Uterus (tissue), 4 donors: ENCODE results near the gene TPM1. TPM values are rescaled to one million over a fixed set of nuclear protein-coding genes. Genes with fewer than 3 reads are reported as not detected.

ENCODE experiments used
- DNase-seq, 2 donors: peaks; one replicate each; pipeline ENCODE4 v3.0.0-alpha.2; 2019 to 2020
- H3K27ac ChIP-seq, 2 donors: fragments of 200-600 bp; sonication (generic); 1 replicate in 1 of 2; 2 replicates in 1 of 2; pipeline ENCODE4 v1.5.1; 2016 to 2018
- H3K27me3 ChIP-seq, 2 donors: fragments of 200-600 bp; sonication (generic); one replicate each; pipeline ENCODE4 v1.5.1; 2018 to 2019; ENCODE audit warnings: control low read depth in 1 of 2
- H3K36me3 ChIP-seq, 2 donors: fragments of 200-600 bp; sonication (generic); one replicate each; pipeline ENCODE4 v1.5.1; 2019; ENCODE audit warnings: control low read depth in 1 of 2
- H3K4me1 ChIP-seq, 2 donors: fragments of 200-600 bp; sonication (generic); one replicate each; pipeline ENCODE4 v1.5.1; 2018 to 2019; ENCODE audit warnings: control low read depth in 1 of 2
- H3K4me3 ChIP-seq, 2 donors: fragments of 200-600 bp; sonication (generic); 1 replicate in 1 of 2; 2 replicates in 1 of 2; pipeline ENCODE4 v1.5.1; 2018 to 2019; ENCODE audit warnings: mild to moderate bottlenecking in 1 of 2
- H3K9me3 ChIP-seq, 2 donors: fragments of 200-600 bp; sonication (generic); one replicate each; pipeline ENCODE4 v1.5.1; 2019; ENCODE audit warnings: control low read depth in 1 of 2
- POLR2A ChIP-seq, 2 donors: fragments of 450-650 bp; IDR thresholded peaks; one replicate each; pipeline ENCODE4 v1.6.1; 2016; ENCODE audit warnings: antibody characterized with exemption in 2 of 2, mild to moderate bottlenecking in 1 of 2, moderate library complexity in 1 of 2
- intact Hi-C: fragments of 100-400 bp; cut with DNase I; formaldehyde crosslinking; loops from one replicate; pipeline ENCODE4 v1.15.1; 2023; ENCODE audit warnings: low total_unique reads
- total RNA-seq, 4 donors: library from RNA; depleted of rRNA in 3 of 4; stranded (reverse); fragments of >200 nt in 3 of 4; gene quantifications; one replicate each; pipeline versions ENCODE4 v1.1.0 to v1.2.4, GENCODE V29; 2014 to 2023
- TF ChIP-seq, protein P1 (sequence below), 4 experiments: fragments of 200-600 bp in 2 of 4; fragments of 450-650 bp in 2 of 4; sonication (generic) in 2 of 4; IDR thresholded peaks; one replicate each; pipeline ENCODE4 v1.5.1; 2016 to 2019; ENCODE audit warnings: antibody characterized with exemption in 4 of 4, mild to moderate bottlenecking in 2 of 4, moderate library complexity in 1 of 4
- donor health status: DM: yes; HTN: yes; CAD: no.

TPM1 gene
- total RNA-seq, 4 donors from 2014 or later = 622 to 1,998 (median 1,003) TPM

DNA sequence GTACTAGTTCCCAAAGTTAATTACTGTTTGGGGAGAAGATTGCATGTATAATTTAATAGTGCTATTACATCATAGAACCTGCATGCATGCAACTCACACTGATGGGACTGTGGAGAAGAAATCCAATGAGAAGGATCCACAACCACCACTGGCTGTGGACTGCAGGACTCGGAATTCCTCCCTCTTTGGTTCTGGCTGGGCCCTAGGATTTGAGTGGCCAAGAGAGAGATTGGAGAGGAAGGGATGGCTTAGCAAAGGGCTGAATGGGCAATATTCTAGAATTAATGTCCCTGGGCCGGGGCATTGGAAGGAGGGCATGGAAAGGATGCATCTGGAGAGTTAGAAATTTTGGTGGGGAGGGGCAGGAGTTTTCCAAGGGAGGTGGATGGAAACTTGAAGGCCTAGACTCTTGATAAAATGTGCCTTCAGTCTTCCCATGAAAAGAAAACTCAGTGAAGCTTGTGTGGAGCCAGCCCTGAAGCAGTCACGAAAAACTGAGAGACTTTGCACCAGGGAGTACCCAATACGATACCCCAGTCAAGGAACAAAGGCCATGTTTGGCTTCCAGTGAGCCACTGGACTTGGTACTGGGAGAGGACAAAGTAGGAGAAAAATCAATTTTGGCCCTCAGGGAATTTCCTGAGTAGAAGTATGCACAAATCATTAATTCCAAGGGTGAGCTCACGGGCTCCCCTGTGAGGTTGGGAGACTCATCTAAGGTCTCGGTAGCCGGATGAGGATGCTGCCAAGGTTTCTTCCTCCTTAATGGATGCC, 31.4 kb upstream of the TPM1 start:
- Histone ChIP-seq H3K4me1 (no peaks in the 10 kb centered on the region), H3K9me3 (no peaks in the 10 kb centered on the region), H3K27ac (no peak overlapping the region), H3K4me3 (no peak overlapping the region), H3K36me3 (no peaks in the 10 kb centered on the region), H3K27me3 (no peaks in the 10 kb centered on the region)
- TF ChIP-seq, protein P1, sequence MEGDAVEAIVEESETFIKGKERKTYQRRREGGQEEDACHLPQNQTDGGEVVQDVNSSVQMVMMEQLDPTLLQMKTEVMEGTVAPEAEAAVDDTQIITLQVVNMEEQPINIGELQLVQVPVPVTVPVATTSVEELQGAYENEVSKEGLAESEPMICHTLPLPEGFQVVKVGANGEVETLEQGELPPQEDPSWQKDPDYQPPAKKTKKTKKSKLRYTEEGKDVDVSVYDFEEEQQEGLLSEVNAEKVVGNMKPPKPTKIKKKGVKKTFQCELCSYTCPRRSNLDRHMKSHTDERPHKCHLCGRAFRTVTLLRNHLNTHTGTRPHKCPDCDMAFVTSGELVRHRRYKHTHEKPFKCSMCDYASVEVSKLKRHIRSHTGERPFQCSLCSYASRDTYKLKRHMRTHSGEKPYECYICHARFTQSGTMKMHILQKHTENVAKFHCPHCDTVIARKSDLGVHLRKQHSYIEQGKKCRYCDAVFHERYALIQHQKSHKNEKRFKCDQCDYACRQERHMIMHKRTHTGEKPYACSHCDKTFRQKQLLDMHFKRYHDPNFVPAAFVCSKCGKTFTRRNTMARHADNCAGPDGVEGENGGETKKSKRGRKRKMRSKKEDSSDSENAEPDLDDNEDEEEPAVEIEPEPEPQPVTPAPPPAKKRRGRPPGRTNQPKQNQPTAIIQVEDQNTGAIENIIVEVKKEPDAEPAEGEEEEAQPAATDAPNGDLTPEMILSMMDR (IDR thresholded peaks at IDR 0.05) = no peak
- TF ChIP-seq POLR2A (IDR thresholded peaks at IDR 0.05) = no peak
- DNase-seq = no peak
- intact Hi-C loops = no loop called here

DNA sequence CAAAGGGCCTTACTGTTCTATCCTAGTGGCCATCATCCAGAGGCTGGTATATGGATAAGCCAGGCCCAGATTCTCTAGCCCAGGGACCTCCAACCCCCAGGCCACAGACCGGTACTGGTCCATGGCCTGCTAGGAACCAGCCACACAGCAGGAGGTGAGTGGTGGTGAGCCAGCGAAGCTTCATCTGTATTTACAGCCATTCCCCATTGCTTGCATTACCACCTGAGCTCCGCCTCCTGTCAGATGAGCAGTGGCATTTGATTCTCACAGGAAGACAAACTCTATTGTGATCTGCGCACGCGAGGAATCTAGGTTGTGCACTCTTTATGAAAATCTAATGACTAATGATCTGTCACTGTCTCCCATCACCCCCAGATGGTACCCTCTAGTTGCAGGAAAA, 30.1 kb upstream of the TPM1 start:
- Histone ChIP-seq H3K9me3 (no peaks in the 10 kb centered on the region), H3K36me3 (no peaks in the 10 kb centered on the region), H3K4me3 (no peak overlapping the region), H3K27ac (no peak overlapping the region), H3K4me1 (no peaks in the 10 kb centered on the region), H3K27me3 (no peaks in the 10 kb centered on the region)
- TF ChIP-seq POLR2A (IDR thresholded peaks at IDR 0.05) = no peak
- TF ChIP-seq, protein P1 (IDR thresholded peaks at IDR 0.05) = no peak
- no peak for DNase-seq
- intact Hi-C loops = no loop called here

DNA sequence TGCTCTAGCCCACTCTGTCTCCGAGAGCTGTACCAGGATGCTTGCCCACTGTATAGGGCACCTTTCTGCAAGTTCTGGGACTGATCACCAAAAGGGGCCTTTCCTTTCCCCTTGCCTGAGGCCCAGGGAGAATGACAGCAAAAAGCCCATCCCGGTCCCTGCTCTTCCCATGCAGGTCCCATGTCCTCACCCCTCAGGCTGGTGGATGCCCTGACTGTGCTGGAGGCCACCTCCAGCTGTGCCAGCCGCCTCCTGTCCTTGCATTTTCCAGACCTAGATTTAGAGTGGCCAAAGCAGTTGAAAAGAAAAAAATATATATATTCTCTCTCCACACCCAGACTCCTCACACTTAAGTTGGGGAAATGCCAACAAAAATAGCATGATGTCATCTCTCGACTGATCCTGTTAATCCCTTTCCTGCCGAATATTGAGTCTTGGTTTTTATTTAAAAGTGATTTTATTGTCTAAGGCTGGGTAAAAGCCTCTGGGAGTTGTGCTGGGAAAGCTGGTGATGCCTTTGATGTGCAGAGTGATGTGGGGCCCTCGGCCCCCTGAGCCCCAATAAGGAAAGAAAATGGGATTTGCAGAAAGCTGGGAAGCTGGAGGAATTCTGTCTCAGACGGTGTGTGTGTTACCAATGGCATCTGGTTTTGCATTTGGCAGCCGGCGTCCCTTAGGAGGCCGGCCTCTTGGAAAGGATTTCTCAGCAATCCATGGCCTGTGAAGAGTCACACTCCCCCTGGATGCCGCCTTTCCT, 29.3 kb upstream of the TPM1 start:
- Histone ChIP-seq H3K27me3 (no peaks in the 10 kb centered on the region), H3K9me3 (no peaks in the 10 kb centered on the region), H3K4me3 (no peak overlapping the region), H3K4me1 (no peaks in the 10 kb centered on the region), H3K27ac (no peak overlapping the region), H3K36me3 (no peaks in the 10 kb centered on the region)
- TF ChIP-seq, protein P1 (IDR thresholded peaks at IDR 0.05) = no peak
- TF ChIP-seq POLR2A (IDR thresholded peaks at IDR 0.05) = no peak
- intact Hi-C loops = no loop called here
- DNase-seq = no peak

DNA sequence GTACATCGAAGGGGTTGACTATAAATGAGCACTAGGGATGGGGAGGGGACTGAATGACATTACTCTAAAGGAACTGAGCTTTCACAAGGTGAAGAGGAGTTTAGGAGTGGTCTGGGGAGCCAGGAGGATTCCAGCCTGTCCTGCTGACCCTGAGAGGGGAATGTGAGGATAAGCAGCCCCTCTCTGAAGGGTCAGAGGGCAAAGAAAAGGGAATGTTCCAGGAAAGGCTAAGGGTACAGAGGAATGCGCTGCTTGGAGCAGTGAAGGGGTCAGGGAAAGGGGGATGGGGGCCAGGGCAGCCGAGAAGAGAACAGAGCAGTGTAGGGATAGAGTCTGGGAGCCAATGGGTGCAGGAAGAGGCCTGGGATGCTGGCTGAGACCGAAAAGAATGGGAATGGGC, 28.0 kb upstream of the TPM1 start:
- Histone ChIP-seq H3K27me3 (no peaks in the 10 kb centered on the region), H3K4me3 (no peak overlapping the region), H3K9me3 (no peaks in the 10 kb centered on the region), H3K36me3 (no peaks in the 10 kb centered on the region), H3K4me1 (no peaks in the 10 kb centered on the region), H3K27ac (no peak overlapping the region)
- intact Hi-C loops = no loop called here
- no peak for DNase-seq
- no peak for TF ChIP-seq POLR2A (IDR thresholded peaks at IDR 0.05)
- TF ChIP-seq, protein P1 (IDR thresholded peaks at IDR 0.05) = no peak

DNA sequence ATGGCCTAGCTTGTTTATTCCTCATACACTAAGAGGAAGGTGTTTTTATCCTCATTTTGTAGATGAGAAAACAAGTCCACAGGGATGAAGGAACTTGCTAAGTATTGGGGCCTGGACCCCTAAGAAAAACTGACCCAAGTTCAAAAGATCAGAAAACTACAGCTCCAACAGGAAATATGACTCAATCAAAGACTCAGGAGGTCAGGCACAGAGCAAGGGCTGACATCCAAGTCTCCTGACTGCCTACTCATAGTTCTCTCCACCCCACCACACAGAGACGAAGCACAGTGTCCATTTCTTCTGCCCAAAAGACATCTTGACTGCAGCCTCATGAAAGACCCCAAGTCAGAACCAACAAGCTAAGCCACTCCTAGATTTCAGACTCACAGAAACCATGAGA, 26.9 kb upstream of the TPM1 start:
- DNase-seq = peak in 1 of 2 donors; percentile 31
- TF ChIP-seq POLR2A (IDR thresholded peaks at IDR 0.05) = no peak
- TF ChIP-seq, protein P1 (IDR thresholded peaks at IDR 0.05) = no peak
- H3K4me1 ChIP-seq = no peaks in the 10 kb centered on the region
- peak overlapping the region; percentile 10 to 32 for H3K27ac ChIP-seq
- no peak overlapping the region for H3K4me3 ChIP-seq
- intact Hi-C loops = no loop called here
- H3K27me3 ChIP-seq = no peaks in the 10 kb centered on the region
- H3K9me3 ChIP-seq = no peaks in the 10 kb centered on the region
- H3K36me3 ChIP-seq = no peaks in the 10 kb centered on the region
